ENCODE measurements around the gene ECM1. TPM values are rescaled to one million over a fixed set of nuclear protein-coding genes. Genes with fewer than 3 reads are reported as not detected.

Gene ECM1
- total and polyA plus RNA-seq, 5 donors: 24.1 to 46.8 (median 33.2) TPM

DNA sequence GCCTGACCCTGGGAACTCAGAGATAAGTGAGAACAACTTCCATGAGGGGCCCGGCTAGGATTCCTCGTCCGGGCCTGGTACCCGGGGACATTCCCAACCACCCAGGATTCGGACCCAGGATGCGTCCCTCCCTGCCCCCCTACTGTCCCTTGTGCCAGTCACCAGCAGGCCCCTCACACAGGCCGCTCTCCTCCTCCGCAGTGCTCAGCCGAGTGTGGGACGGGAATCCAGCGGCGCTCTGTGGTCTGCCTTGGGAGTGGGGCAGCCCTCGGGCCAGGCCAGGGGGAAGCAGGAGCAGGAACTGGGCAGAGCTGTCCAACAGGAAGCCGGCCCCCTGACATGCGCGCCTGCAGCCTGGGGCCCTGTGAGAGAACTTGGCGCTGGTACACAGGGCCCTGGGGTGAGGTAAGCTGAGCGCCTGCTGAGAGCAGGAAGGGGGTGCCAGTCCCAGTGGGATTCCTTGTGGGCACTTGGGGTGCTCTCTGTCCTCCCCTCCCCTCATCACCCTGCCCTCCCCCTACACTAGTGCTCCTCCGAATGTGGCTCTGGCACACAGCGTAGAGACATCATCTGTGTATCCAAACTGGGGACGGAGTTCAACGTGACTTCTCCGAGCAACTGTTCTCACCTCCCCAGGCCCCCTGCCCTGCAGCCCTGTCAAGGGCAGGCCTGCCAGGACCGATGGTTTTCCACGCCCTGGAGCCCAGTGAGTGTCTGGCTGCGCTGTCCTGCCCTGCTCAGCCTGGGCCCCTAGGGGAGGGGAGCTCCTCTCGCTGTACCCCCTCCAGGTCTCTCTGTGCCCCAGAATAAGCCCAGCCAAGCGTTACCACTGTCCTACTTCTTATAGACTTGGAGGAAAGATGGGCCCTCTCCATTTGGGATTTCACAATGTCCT, 51.1 kb downstream of the ECM1 start:
- Histone ChIP-seq H3K27ac (ENCODE audit: low read length) (no peak overlapping the region), H3K4me3 (ENCODE audit: low read length) (no peak overlapping the region), H3K9me3 (ENCODE audit: control insufficient read depth, low read length) (no peaks in the 10 kb centered on the region), H3K4me1 (ENCODE audit: control insufficient read depth, insufficient read depth, low read length) (peaks cover 22% of the 10 kb centered on the region), H3K27me3 (ENCODE audit: control insufficient read depth, insufficient read depth) (no peaks in the 10 kb centered on the region)
- peak; percentile 81 to 90 (median 90) for DNase-seq
- 60% methylated on average over 28 of the region's 28 CpGs for WGBS
- ATAC-seq: peak; percentile 1 to 14
- intact Hi-C loops (cut with DNase I): no loop called here

DNA sequence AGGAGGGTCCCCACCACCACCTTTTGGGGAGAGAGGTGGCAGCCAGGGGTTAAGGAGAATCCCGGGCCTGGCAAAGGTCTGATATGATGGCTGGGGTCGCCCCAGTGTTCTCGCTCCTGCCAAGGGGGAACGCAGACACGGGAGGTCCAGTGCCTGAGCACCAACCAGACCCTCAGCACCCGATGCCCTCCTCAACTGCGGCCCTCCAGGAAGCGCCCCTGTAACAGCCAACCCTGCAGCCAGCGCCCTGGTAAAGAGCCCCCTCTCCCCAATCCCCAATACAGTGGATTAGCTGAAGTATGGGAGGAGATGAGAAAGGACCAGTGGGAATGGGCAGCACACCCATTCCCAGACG, 51.7 kb downstream of the ECM1 start:
- no peaks in the 10 kb centered on the region for H3K9me3 ChIP-seq (ENCODE audit: control insufficient read depth, low read length)
- DNase-seq (no peak), ATAC-seq (no peak)
- no peaks in the 10 kb centered on the region for H3K27me3 ChIP-seq (ENCODE audit: control insufficient read depth, insufficient read depth)
- intact Hi-C loops (cut with DNase I): loop anchor here in 2 of 4 donors (2.0 to 10.0 kb wide), 2 partner anchors 61 to 65 kb away; partner anchors contain the start of gene ENSA (in 1 of the 2)
- H3K27ac ChIP-seq (ENCODE audit: low read length): peak overlapping the region; percentile 3
- H3K4me3 ChIP-seq (ENCODE audit: low read length): no peak overlapping the region
- peaks cover 22% of the 10 kb centered on the region for H3K4me1 ChIP-seq (ENCODE audit: control insufficient read depth, insufficient read depth, low read length)
- WGBS: 71% methylated on average over 10 of the region's 10 CpGs

DNA sequence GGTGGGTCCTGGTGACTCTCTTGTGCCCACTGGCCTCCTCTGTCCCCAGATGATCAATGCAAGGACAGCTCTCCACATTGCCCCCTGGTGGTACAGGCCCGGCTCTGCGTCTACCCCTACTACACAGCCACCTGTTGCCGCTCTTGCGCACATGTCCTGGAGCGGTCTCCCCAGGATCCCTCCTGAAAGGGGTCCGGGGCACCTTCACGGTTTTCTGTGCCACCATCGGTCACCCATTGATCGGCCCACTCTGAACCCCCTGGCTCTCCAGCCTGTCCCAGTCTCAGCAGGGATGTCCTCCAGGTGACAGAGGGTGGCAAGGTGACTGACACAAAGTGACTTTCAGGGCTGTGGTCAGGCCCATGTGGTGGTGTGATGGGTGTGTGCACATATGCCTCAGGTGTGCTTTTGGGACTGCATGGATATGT, 52.1 kb downstream of the ECM1 start:
- intact Hi-C loops (cut with DNase I): loop anchor here in 2 of 4 donors (2.0 to 10.0 kb wide), 2 partner anchors 61 to 65 kb away; partner anchors contain the start of gene ENSA (in 1 of the 2)
- Histone ChIP-seq H3K27me3 (ENCODE audit: control insufficient read depth, insufficient read depth) (no peaks in the 10 kb centered on the region), H3K4me3 (ENCODE audit: low read length) (no peak overlapping the region), H3K4me1 (ENCODE audit: control insufficient read depth, insufficient read depth, low read length) (peaks cover 22% of the 10 kb centered on the region), H3K27ac (ENCODE audit: low read length) (peak overlapping the region; percentile 97), H3K9me3 (ENCODE audit: control insufficient read depth, low read length) (no peaks in the 10 kb centered on the region)
- 37% methylated on average over 9 of the region's 9 CpGs for WGBS
- DNase-seq: peak; percentile 79 to 90 (median 84)
- ATAC-seq: peak; percentile 5 to 19

DNA sequence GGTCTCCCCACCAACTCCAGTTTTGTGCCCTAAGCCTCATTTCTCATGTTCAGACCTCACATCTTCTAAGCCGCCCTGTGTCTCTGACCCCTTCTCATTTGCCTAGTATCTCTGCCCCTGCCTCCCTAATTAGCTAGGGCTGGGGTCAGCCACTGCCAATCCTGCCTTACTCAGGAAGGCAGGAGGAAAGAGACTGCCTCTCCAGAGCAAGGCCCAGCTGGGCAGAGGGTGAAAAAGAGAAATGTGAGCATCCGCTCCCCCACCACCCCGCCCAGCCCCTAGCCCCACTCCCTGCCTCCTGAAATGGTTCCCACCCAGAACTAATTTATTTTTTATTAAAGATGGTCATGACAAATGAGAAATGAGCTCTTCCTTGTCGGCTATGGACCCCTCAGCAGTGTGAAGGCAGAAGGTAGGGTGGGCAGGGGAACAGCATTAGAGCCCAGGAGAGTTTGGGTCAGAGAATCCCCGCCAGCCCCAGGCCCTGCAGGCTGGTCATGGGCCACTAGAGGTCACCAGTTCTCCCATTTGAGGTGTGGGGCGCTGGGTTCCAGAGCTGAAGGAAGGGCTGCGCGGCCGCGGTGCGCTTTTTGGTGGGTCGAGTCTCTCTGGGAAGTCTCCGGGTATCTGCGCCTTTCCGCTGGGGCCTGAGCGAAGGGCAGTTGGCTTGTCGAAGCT, 52.8 kb downstream of the ECM1 start:
- intact Hi-C loops (cut with DNase I): loop anchor here in 2 of 4 donors (2.0 to 10.0 kb wide), 2 partner anchors 60 to 64 kb away; partner anchors contain the start of gene ENSA (in 1 of the 2)
- H3K9me3 ChIP-seq (ENCODE audit: control insufficient read depth, low read length): no peaks in the 10 kb centered on the region
- H3K27me3 ChIP-seq (ENCODE audit: control insufficient read depth, insufficient read depth): no peaks in the 10 kb centered on the region
- peak overlapping the region; percentile 54 for H3K4me3 ChIP-seq (ENCODE audit: low read length)
- H3K27ac ChIP-seq (ENCODE audit: low read length): peak overlapping the region; percentile 97
- H3K4me1 ChIP-seq (ENCODE audit: control insufficient read depth, insufficient read depth, low read length): peaks cover 22% of the 10 kb centered on the region
- peak; percentile 89 to 95 (median 95) for DNase-seq
- ATAC-seq: peak; percentile 56 to 61
- WGBS: 16% methylated on average over 17 of the region's 17 CpGs

DNA sequence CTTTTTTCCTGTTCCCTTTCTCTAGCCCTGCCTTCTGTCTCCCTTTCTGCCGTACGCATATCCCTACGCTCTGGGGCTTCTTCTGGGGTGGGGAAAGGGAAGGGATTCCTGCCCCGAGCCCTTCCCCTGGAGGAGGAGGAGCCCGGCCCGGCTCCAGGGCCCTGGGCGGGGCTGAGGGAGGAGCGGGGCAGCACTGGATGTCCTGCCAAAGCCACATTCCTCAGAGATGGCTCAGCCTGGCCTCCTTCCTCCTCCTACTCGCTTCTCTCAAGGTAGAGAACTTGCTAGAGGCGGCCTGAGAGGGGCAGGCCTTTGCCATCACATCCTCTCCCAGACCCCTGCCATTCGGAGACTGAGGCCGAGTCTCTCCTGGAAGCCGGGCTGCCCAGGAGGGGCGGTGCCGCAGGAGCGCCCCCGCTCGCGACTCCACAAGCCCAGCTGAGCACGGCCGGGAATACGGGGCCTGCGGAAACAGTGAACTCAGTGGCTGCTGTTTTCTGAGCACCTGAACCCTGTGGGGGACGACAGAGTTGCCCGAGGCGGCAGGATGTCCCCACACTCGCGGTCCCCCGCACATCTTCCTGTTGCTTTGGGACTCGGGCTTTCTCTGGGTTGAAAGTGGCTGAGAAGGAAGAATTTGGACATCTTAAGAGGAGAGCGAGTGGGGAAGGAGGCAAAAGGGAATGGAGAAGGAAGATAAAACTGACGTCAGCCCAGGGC, 53.5 kb downstream of the ECM1 start:
- H3K4me1 ChIP-seq (ENCODE audit: control insufficient read depth, insufficient read depth, low read length): peaks cover 22% of the 10 kb centered on the region
- DNase-seq: peak; percentile 95 to 97 (median 97)
- under 1% methylated on average over 32 of the region's 32 CpGs for WGBS
- peak overlapping the region; percentile 54 for H3K4me3 ChIP-seq (ENCODE audit: low read length)
- H3K27me3 ChIP-seq (ENCODE audit: control insufficient read depth, insufficient read depth): no peaks in the 10 kb centered on the region
- H3K9me3 ChIP-seq (ENCODE audit: control insufficient read depth, low read length): no peaks in the 10 kb centered on the region
- peak; percentile 88 to 91 for ATAC-seq
- peak overlapping the region; percentile 97 for H3K27ac ChIP-seq (ENCODE audit: low read length)
- intact Hi-C loops (cut with DNase I): loop anchor here in 2 of 4 donors (2.0 to 10.0 kb wide), 2 partner anchors 59 to 63 kb away; partner anchors contain the start of gene ENSA (in 1 of the 2)

DNA sequence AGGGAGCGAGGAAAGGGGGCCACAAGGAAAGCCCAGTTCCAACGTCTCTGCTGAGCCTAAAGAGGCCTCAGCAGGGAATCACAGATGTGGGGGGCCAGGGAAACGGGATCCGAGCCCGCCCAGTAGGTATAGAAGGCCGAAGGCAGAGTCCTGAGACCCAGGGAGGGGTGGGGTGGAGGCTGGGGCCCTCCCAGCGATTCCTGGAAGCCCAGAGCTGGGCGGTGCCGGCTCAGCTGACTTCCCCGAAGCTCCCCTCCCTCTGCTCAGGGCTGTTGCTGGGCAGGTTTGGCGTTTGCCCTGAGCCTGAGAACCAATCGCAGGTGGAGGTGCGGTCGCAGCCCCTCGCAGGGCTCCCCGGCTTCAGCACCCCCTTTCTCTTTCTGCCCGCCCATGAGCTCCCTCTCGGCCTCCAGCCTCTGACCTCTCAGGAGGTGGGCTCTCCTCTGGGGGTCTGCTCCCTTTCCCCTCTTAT, 54.1 kb downstream of the ECM1 start:
- under 1% methylated on average over 18 of the region's 18 CpGs for WGBS
- Histone ChIP-seq H3K9me3 (ENCODE audit: control insufficient read depth, low read length) (no peaks in the 10 kb centered on the region), H3K27me3 (ENCODE audit: control insufficient read depth, insufficient read depth) (no peaks in the 10 kb centered on the region), H3K4me3 (ENCODE audit: low read length) (peak overlapping the region; percentile 54), H3K27ac (ENCODE audit: low read length) (peak overlapping the region; percentile 97), H3K4me1 (ENCODE audit: control insufficient read depth, insufficient read depth, low read length) (peaks cover 22% of the 10 kb centered on the region)
- intact Hi-C loops (cut with DNase I): loop anchor here in 2 of 4 donors (2.0 to 10.0 kb wide), 2 partner anchors 59 to 63 kb away; partner anchors contain the start of gene ENSA (in 1 of the 2)
- DNase-seq (peak; percentile 96 to 98 (median 97)), ATAC-seq (peak; percentile 88 to 89)

DNA sequence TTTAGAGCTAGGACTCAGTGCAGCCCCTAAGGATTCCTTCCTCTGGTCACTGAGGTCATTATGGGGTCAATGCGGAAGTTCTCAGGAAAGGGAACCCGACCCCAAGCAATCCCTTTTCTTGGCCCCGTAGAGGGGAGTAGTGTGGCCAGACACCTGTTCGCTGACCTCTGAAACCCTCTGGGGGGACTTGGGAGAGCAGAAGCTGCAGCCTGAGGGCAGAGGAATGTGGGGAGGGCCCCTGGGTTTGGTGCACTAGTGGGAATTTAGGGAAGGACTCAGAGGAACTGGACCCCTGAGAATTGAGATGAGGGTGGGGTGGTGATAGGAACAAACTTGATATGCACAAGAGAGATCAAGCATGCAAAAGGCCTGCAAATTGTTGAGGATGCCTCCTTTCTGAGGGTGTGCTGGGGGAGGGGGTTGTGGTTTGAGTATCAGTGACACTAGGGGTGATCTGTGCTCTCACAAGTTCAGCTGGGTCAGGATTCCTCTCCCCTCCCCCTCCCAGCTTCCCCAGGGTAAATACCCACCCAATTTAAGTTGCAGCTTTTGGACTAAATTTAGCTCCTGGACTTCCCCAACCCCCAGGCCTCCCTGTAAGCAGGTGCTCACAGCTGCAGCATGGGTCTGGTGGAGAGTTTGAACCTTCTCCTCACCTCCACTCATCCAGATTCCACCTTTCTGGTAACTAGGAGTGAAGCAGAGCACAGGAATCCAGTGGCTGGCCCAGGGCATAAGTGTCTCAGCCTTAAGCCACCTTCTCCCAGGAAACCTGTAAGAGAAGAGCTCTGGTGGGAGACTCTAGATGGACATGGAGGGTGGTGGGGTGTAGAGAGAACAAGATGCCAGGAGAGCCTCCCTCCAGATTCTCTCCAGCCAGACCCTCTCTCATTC, 54.8 kb downstream of the ECM1 start:
- H3K27me3 ChIP-seq (ENCODE audit: control insufficient read depth, insufficient read depth): no peaks in the 10 kb centered on the region
- ATAC-seq: no peak
- peaks cover 25% of the 10 kb centered on the region for H3K4me1 ChIP-seq (ENCODE audit: control insufficient read depth, insufficient read depth, low read length)
- intact Hi-C loops (cut with DNase I): loop anchor here in 1 of 4 donors (10.0 kb wide), 1 partner anchor 62 kb away; the partner anchor contains the start of gene ENSA
- no peaks in the 10 kb centered on the region for H3K9me3 ChIP-seq (ENCODE audit: control insufficient read depth, low read length)
- H3K4me3 ChIP-seq (ENCODE audit: low read length): no peak overlapping the region
- peak; percentile 36 to 67 (median 65) for DNase-seq
- peak overlapping the region; percentile 97 for H3K27ac ChIP-seq (ENCODE audit: low read length)
- WGBS: 14% methylated on average over 4 of the region's 4 CpGs

All from right cardiac atrium (tissue), 5 donors.